Astrocyte (in vitro differentiated cells and primary cell): ENCODE results near the gene XG.
"Not testable (repeated sequence)": the region's sequence is repeated elsewhere in the genome, so short reads cannot be mapped to it uniquely, and the experiment has no call there.

Experiments used
- CTCF ChIP-seq: IDR thresholded peaks from 2 replicates; pipeline ENCODE4 v1.5.1; 2011; ENCODE audit warnings: low read depth, mild to moderate bottlenecking, inconsistent platforms, low read length, moderate library complexity; ENCODE audit not compliant: insufficient read depth
- EZH2 ChIP-seq: IDR thresholded peaks from 2 replicates; pipeline ENCODE4 v1.6.1; 2012; ENCODE audit warnings: mild to moderate bottlenecking, low read length, inconsistent platforms; ENCODE audit not compliant: insufficient read depth

GRCh38 chrX:2751874-2752300 is at the start of gene XG:
- not testable (repeated sequence) for TF ChIP-seq CTCF, EZH2
